Pulmonary artery endothelial cell (primary cell): ENCODE measurements around the gene PRDX3. TPM values are rescaled to one million over a fixed set of nuclear protein-coding genes. Genes with fewer than 3 reads are reported as not detected.

Source experiments
- DNase-seq: peaks from one replicate; pipeline ENCODE4 v3.0.0-alpha.2; 2011; ENCODE audit warnings: low read depth, low spot score
- total RNA-seq: library from RNA; depleted of rRNA; stranded (reverse); fragments of >200 nt; gene quantifications from 2 replicates; pipeline ENCODE4 v1.2.3, GENCODE V29; 2014

Gene PRDX3
- total RNA-seq, 1 donor from 2014 or later, result 237 TPM

DNA sequence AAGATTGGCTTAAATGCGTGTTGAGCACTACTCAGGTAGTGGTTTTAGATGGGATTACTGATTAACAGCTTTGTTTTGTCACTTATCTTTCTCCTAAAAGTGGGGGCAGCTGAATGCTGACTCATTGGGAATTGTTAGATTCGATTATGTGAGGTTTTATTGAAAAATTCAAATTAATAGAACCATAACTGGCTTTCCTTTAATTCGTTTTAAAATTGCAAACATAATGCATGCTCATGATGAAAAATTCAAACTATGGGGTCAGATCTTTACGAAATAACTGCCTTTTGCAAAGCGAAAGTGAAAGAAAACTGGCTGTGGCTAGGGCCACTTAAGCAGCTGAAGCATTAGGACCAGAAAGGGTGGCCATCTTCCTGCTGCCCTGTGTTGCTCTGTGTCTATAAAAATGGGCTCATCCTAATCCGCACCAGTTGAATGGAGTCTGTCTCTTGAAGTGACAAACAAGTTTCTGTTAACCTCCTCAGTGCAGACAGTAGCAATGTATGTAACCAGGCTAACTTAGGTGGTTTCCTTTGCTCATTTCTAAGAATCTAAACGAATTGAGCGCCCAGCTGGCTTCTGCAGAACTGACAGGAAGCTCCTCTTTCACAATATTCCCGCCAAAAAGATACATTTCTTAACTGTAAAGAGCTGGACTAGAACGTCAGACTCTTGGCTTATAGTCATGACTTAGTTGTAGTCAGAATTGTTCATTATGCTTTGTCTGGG, 46.9 kb downstream of the PRDX3 start:
- no peak for DNase-seq

DNA sequence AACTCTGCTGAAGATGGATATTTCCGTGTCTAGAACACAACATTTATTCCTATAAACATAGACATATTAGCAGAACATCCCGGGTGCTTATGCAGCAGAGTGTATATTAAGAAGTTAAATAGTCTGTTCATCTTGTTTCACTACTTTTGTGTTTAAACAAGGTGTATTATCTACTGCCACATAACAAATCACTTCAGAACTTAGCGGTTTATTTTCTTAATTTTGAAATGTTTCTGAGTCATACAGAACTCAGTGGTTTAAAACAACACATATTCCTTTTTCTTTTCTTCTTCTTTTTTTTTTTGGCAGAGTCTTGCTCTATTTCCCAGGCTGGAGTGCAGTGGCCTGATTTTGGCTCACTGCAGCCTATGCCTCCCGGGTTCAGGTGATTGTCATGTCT, 48.9 kb downstream of the PRDX3 start:
- DNase-seq, result no peak

GRCh38 chr10:119125942-119126341, 52.7 kb downstream of the PRDX3 start:
- DNase-seq, result no peak

- DNase-seq, result no peak
Measured at GRCh38 chr10:119120875-119121274, 57.7 kb downstream of the PRDX3 start.

GRCh38 chr10:119120413-119120867, 58.2 kb downstream of the PRDX3 start:
- no peak for DNase-seq

- no peak for DNase-seq
Measured at GRCh38 chr10:119119400-119119799, 59.2 kb downstream of the PRDX3 start.

- no peak for DNase-seq
Measured at GRCh38 chr10:119118231-119118630, 60.4 kb downstream of the PRDX3 start.

Other genes starting within 250 kb of the PRDX3 start
- gene NANOS1, start 149.1 kb downstream of the PRDX3 start, total RNA-seq, result 0.11 and 0.13 TPM in 2 replicates
- gene EIF3A, start 98.0 kb downstream of the PRDX3 start, total RNA-seq, result 121 and 169 TPM in 2 replicates
- 45.9 and 56.3 TPM in 2 replicates for gene DENND10, start 74.7 kb downstream of the PRDX3 start, total RNA-seq
- 16.7 and 19.0 TPM in 2 replicates for gene SFXN4, start 13.1 kb downstream of the PRDX3 start, total RNA-seq
- gene GRK5, start 28.8 kb upstream of the PRDX3 start, total RNA-seq, result 36.9 and 39.7 TPM in 2 replicates